Measurements from ENCODE around the gene SOWAHC.

SOWAHC gene

GRCh38 chr2:109609352-109610024, 4.7 kb upstream of the SOWAHC start:
- TF ChIP-seq CTCF (IDR thresholded peaks at IDR 0.05; ENCODE audit: low read depth, low read length), result no peak
- peak overlapping the region; percentile 57 for H3K4me3 ChIP-seq (ENCODE audit: low read depth, low read length)

GRCh38 chr2:109611467-109612095, 2.6 kb upstream of the SOWAHC start:
- H3K4me3 ChIP-seq (ENCODE audit: low read depth, low read length), result peak overlapping the region; percentile 74
- no peak for TF ChIP-seq CTCF (IDR thresholded peaks at IDR 0.05; ENCODE audit: low read depth, low read length)

DNA sequence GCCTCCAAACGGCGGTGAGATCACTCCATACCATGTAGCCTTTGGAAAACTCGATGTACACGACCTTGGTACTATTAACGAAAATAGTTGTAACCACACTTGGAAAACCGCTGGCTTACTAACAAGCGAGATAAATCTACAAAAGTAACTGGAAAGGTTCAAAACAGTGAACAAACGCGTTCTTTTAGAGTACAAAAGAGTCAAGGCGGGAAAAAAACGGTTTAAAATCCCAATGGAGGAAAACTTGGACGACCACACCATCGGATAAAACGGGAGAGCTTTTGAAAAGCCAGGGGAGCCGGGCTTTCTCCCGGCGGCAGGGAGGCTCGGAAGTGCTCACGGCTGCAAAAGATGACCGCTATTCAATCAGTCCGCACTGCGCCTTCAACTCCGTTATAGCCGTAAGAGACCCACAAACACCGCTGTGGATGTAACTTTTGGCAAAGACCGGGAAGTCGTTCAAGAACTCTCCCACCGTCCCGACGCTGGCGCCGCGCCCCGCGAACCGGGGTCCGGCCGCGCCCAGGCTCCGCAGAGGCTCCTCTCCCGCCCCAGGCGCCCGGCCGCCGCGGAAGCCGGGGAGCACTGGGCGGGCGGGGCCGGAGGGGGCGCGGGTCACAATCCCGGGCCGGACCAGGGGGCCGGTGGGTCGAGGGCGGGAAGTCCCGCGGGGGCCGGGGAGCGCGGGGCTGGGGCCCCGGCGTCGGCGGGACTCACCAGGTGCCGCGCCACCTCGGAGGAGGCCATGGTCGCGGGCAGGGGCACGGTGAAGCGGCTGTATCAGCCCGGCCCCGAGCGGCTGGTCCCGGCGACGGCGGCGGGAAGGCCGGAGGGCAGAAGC, 863 bp upstream of the SOWAHC start:
- H3K4me3 ChIP-seq (ENCODE audit: low read depth, low read length), result peak overlapping the region; percentile 74
- no peak for TF ChIP-seq CTCF (IDR thresholded peaks at IDR 0.05; ENCODE audit: low read depth, low read length)

DNA sequence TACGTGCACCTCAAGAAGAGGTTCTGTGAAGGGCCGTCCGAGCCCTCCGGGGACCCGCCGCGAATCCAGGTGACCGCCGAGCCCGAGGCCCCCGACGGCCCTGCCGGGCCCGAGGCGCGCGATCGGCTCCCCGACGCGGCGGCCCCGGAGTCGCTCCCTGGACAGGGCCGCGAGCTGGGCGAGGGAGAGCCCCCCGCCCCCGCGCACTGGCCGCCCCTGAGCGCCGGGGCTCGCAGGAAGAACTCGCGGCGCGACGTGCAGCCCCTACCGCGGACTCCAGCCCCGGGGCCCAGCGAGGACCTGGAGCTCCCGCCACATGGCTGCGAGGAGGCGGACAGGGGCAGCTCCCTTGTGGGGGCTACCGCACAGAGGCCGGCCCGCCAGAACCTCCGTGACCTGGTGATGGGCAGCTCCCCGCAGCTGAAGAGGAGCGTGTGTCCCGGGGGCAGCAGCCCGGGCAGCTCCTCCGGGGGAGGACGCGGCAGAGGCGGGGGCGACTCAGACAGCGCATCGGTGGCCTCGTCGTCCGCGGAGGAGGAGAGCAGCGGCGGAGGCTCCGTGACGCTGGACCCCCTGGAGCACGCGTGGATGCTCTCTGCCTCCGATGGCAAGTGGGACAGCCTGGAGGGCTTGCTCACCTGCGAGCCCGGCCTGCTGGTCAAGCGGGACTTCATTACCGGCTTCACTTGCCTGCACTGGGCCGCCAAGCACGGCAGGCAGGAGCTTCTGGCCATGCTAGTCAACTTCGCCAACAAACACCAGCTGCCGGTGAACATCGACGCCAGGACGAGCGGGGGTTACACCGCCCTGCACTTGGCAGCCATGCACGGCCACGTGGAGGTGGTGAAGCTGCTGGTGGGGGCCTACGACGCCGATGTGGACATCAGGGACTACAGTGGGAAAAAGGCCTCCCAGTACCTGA, 812 bp downstream of the SOWAHC start:
- peak overlapping the region; percentile 58 for H3K4me3 ChIP-seq (ENCODE audit: low read depth, low read length)
- no peak for TF ChIP-seq CTCF (IDR thresholded peaks at IDR 0.05; ENCODE audit: low read depth, low read length)

DNA sequence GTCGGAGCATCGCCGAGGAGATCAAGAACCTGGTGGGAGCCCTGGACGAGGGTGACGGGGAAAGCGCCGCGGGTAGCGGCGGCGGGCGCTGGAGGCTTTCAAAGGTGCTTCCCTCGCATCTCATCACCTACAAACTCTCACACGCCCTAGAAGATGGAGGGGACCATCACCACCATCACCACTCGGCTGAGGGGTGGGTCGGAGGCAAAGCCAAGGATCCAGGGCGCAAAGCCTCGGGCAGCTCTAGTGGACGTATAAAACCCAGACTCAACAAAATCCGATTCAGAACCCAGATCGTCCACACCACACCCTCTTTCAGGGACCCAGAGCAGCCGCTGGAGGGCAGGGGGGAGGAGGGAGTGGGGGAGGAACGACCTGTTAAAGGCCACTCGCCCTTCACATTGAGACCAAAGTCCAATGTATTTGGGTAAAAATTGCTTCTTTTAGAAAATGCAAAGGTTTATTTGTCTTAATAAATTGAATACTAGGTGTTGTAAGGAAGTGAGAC, 1.5 kb downstream of the SOWAHC start:
- no peak for TF ChIP-seq CTCF (IDR thresholded peaks at IDR 0.05; ENCODE audit: low read depth, low read length)
- H3K4me3 ChIP-seq (ENCODE audit: low read depth, low read length), result no peak overlapping the region; the same call in 1 of the 2 replicates

- no peak for TF ChIP-seq CTCF (IDR thresholded peaks at IDR 0.05; ENCODE audit: low read depth, low read length)
- peak overlapping the region; percentile 10; the same call in 1 of the 2 replicates for H3K4me3 ChIP-seq (ENCODE audit: low read depth, low read length)
These were observed 2.0 kb downstream of the SOWAHC start for GRCh38 chr2:109616184-109616583.
